HepG2 (cell line): ENCODE results near the gene DPAGT1.

Experiments used
- EP300 ChIP-seq, 3 experiments: sonication (generic) in 1 of 3; formaldehyde crosslinking in 1 of 3; IDR thresholded peaks; 2 replicates each; pipeline versions ENCODE4 v1.5.1 to v1.6.1; 2011 to 2020; ENCODE audit warnings: low read depth in 2 of 3, low read length in 2 of 3, borderline replicate concordance in 1 of 3, improper control_type of control experiment in 1 of 3, mild to moderate bottlenecking in 1 of 3, missing genetic modification reagents in 1 of 3, moderate library complexity in 1 of 3
- EZH2 ChIP-seq: conservative IDR thresholded peaks from 2 replicates; pipeline ENCODE4 v1.6.1; 2012; ENCODE audit warnings: mild to moderate bottlenecking, low read depth, low read length, moderate library complexity
- HNF4A ChIP-seq: sonication (generic); formaldehyde crosslinking; IDR thresholded peaks from 2 replicates; pipeline ENCODE4 v1.4.0; 2020; ENCODE audit warnings: missing genetic modification reagents
- HNRNPUL1 ChIP-seq: fragments of 200-400 bp; formaldehyde crosslinking; IDR thresholded peaks from 2 replicates; pipeline ENCODE4 v1.6.1; 2017; ENCODE audit warnings: low read depth, mild to moderate bottlenecking, low read length, moderate library complexity
- POLR2A ChIP-seq, 2 experiments: IDR thresholded peaks; 2 replicates each; pipeline ENCODE4 v1.6.1; 2011; ENCODE audit warnings: low read depth in 2 of 2, low read length in 2 of 2, mild to moderate bottlenecking in 1 of 2, moderate library complexity in 1 of 2; ENCODE audit not compliant: insufficient read depth in 1 of 2
- ZBTB42 ChIP-seq: sonication (generic); formaldehyde crosslinking; IDR thresholded peaks from 2 replicates; pipeline ENCODE4 v1.5.0; 2020; ENCODE audit warnings: mild to moderate bottlenecking, missing genetic modification reagents
- ZNF776 ChIP-seq: sonication (generic); formaldehyde crosslinking; IDR thresholded peaks from 2 replicates; pipeline ENCODE4 v1.4.0; 2020; ENCODE audit warnings: mild to moderate bottlenecking, missing genetic modification reagents
- TF ChIP-seq, protein P1 (sequence below): sonication (generic); formaldehyde crosslinking; IDR thresholded peaks from 2 replicates; pipeline ENCODE4 v1.8.1; 2023; ENCODE audit warnings: mild to moderate bottlenecking, missing genetic modification reagents, borderline replicate concordance
- TF ChIP-seq, protein P2 (sequence below): sonication (generic); formaldehyde crosslinking; IDR thresholded peaks from 2 replicates; pipeline ENCODE4 v1.4.0; 2020; ENCODE audit warnings: mild to moderate bottlenecking, missing genetic modification reagents

DNA sequence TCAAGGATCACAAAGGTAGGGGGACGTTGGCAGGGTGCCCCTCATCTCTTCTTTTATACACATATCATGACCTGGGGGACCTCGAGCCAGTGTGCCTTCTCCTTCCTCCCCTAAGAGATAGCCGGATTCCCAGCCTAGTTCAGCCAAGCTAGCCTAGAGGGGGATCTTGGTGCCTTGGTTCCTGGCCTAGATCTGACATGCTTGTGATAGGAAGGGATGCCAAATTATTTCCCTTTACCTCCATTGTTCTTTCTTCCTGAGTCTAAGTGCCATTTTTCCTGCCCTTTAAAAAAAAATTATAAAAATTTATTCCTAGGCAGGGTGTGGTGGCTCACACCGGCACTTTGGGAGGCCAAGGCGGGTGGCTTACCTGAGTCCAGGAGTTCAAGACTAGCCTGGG lies 12.7 kb upstream of the DPAGT1 start:
- TF ChIP-seq HNRNPUL1 (no peak), EZH2 (no peak), ZNF776 (CRISPR knock-in tag) (no peak), POLR2A (IDR thresholded peaks at IDR 0.05; ENCODE audit: insufficient read depth in 1 of 2, low read depth in 2 of 2, low read length in 2 of 2) (no peak), HNF4A (CRISPR knock-in tag) (no peak), ZBTB42 (CRISPR knock-in tag) (no peak), EP300 (IDR thresholded peaks at IDR 0.05; ENCODE audit: low read depth in 2 of 2, low read length in 2 of 2) (no peak), EP300 (CRISPR knock-in tag; IDR thresholded peaks at IDR 0.05; ENCODE audit: borderline replicate concordance) (no peak)
- TF ChIP-seq, protein P1, sequence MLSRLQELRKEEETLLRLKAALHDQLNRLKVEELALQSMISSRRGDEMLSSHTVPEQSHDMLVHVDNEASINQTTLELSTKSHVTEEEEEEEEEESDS: no peak
- TF ChIP-seq, protein P2, sequence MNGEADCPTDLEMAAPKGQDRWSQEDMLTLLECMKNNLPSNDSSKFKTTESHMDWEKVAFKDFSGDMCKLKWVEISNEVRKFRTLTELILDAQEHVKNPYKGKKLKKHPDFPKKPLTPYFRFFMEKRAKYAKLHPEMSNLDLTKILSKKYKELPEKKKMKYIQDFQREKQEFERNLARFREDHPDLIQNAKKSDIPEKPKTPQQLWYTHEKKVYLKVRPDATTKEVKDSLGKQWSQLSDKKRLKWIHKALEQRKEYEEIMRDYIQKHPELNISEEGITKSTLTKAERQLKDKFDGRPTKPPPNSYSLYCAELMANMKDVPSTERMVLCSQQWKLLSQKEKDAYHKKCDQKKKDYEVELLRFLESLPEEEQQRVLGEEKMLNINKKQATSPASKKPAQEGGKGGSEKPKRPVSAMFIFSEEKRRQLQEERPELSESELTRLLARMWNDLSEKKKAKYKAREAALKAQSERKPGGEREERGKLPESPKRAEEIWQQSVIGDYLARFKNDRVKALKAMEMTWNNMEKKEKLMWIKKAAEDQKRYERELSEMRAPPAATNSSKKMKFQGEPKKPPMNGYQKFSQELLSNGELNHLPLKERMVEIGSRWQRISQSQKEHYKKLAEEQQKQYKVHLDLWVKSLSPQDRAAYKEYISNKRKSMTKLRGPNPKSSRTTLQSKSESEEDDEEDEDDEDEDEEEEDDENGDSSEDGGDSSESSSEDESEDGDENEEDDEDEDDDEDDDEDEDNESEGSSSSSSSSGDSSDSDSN: no peak
